Measurements from ENCODE around the gene PAPPA.

The PAPPA gene

DNA sequence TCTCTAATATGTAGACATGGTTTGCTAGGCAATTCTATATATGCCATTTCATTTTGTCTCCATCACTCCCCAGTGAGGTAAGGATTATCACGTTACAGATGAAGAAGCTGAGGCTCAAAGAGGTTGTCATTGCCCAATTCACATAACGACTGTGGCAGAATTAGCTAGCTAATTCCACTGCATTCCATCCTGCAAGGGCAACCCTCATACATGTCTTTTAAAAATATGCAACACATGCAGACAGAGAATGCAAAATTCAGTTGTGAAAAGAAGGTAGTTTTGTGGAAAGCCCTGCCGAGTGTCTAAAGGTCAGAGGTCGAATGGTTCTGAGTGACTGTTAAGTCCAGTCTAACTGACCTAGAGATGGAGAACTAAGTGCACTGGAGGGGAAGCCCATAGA is 219.2 kb downstream of the PAPPA start:
- no CpG with 5 or more reads among the region's 4 CpGs for WGBS (ENCODE audit: insufficient coverage, insufficient read length)
- H3K36me3 ChIP-seq (ENCODE audit: control insufficient read depth, insufficient read depth, low read length): no peaks in the 10 kb centered on the region

DNA sequence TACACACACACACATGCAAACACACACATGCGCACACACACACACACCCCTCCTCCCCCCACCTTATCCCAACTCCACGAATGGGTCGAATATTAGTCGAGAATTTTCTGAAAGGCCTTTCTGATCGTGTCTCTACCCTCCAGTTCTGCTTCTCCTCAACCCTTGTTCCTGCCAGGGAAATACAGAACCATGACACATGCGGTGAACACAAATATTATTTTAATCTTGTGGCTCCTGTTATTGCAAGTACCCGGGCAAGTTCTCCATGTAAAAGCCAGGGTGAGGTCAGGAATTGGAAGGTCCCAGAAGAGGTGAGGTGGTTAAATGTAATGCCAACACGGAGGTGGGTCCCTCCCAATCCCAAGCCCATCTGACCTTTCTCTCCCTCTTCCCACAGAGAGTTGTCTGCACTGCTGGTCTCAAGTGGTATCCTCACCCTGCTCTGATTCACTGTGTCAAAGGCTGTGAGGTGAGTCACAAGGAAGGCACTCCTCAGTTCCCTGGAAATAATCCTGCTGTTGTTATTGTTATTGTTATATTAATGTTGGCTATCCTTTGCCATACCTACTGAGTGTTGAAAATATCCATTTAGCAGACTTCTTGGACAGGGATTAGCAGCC is 223.7 kb downstream of the PAPPA start:
- no peak overlapping the region for H3K4me3 ChIP-seq (ENCODE audit: low read length)
- no CpG with 5 or more reads among the region's 8 CpGs for WGBS (ENCODE audit: insufficient coverage, insufficient read length)
- H3K9me3 ChIP-seq (ENCODE audit: control insufficient read depth, insufficient read depth, low read length): no peaks in the 10 kb centered on the region
- H3K36me3 ChIP-seq (ENCODE audit: control insufficient read depth, insufficient read depth, low read length): no peaks in the 10 kb centered on the region
- no peaks in the 10 kb centered on the region for H3K4me1 ChIP-seq (ENCODE audit: control insufficient read depth, insufficient read depth, low read length)
- no peak for DNase-seq (ENCODE audit: low read depth, low spot score)
- H3K27me3 ChIP-seq (ENCODE audit: control insufficient read depth, insufficient read depth, low read length): no peaks in the 10 kb centered on the region
- H3K27ac ChIP-seq (ENCODE audit: low read length): no peak overlapping the region

More for the DNA sequence above, 219.2 kb downstream of the PAPPA start:
- H3K4me3 ChIP-seq (ENCODE audit: low read length): no peak overlapping the region
- no peaks in the 10 kb centered on the region for H3K27me3 ChIP-seq (ENCODE audit: control insufficient read depth, insufficient read depth, low read length)
- no peaks in the 10 kb centered on the region for H3K9me3 ChIP-seq (ENCODE audit: control insufficient read depth, insufficient read depth, low read length)
- H3K4me1 ChIP-seq (ENCODE audit: control insufficient read depth, insufficient read depth, low read length): no peaks in the 10 kb centered on the region
- H3K27ac ChIP-seq (ENCODE audit: low read length): no peak overlapping the region
- no peak for DNase-seq (ENCODE audit: low read depth, low spot score)

DNA sequence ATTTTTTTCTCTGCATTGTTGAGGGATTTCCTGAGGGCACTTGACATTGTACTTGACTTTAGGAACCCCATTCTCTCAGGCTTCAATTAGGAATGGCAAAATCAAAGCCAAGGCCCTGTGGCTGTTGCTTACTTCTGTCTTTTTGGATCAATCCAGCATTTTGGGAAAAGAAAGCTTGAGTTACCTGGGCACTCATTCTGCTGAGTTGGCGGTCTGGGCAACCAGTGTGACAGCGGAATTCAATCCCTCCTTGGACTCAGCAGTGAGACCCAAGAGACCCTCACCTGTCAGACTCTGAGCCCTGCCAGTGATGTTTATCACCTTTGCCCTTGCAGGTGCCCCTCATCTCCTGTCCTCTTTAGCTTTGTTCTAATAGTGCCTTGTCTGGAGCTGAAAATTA is 225.3 kb downstream of the PAPPA start:
- Histone ChIP-seq H3K36me3 (ENCODE audit: control insufficient read depth, insufficient read depth, low read length) (no peaks in the 10 kb centered on the region), H3K4me1 (ENCODE audit: control insufficient read depth, insufficient read depth, low read length) (no peaks in the 10 kb centered on the region), H3K9me3 (ENCODE audit: control insufficient read depth, insufficient read depth, low read length) (no peaks in the 10 kb centered on the region), H3K27me3 (ENCODE audit: control insufficient read depth, insufficient read depth, low read length) (no peaks in the 10 kb centered on the region), H3K4me3 (ENCODE audit: low read length) (no peak overlapping the region), H3K27ac (ENCODE audit: low read length) (no peak overlapping the region)
- DNase-seq (ENCODE audit: low read depth, low spot score): no peak
- WGBS (ENCODE audit: insufficient coverage, insufficient read length): no CpG with 5 or more reads among the region's 2 CpGs

DNA sequence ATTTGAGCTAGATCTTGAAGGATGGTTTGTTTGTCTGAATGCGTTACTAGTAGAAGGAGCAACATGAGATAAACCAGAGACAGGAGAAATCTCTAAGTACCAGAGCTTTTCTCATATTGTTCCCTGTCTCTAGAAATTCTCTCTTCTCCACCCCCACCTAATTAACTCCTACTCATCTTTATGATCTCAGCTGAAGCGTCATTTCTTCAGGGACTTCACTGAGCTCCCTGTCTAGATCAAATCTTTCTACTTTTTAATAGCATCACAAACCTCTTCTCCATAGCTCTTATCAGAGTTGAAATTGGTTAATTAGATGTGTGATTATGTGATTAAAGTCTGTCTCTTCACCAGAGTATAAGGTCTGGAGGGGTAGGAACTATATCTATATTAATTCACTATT is 226.2 kb downstream of the PAPPA start:
- Histone ChIP-seq H3K4me3 (ENCODE audit: low read length) (no peak overlapping the region), H3K9me3 (ENCODE audit: control insufficient read depth, insufficient read depth, low read length) (no peaks in the 10 kb centered on the region), H3K36me3 (ENCODE audit: control insufficient read depth, insufficient read depth, low read length) (no peaks in the 10 kb centered on the region), H3K27ac (ENCODE audit: low read length) (no peak overlapping the region), H3K4me1 (ENCODE audit: control insufficient read depth, insufficient read depth, low read length) (no peaks in the 10 kb centered on the region), H3K27me3 (ENCODE audit: control insufficient read depth, insufficient read depth, low read length) (no peaks in the 10 kb centered on the region)
- WGBS (ENCODE audit: insufficient coverage, insufficient read length): no CpG with 5 or more reads among the region's 2 CpGs
- no peak for DNase-seq (ENCODE audit: low read depth, low spot score)

DNA sequence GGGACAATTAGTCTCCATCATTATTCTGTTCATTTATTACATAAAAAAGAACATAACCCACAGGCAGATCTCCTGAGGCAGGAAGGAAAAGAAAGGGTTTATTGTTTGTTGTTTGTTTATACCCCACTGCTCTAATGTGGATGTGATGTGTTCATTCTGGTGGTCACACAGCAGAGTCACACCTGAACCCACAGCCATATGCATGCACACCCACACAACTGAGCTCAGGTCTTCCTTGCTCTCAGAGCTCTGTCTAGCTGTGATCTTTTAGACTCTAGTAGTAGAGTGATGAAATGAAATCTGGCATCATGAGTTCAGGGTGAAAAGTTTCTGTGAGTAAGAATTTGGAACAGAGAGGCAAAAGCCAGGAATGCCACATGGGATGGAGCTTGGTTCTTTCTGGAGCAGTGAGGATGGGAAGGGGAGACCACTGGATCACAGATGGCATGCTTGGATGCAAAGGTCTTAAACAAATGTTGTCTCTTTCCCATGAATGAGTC is 227.0 kb downstream of the PAPPA start:
- Histone ChIP-seq H3K36me3 (ENCODE audit: control insufficient read depth, insufficient read depth, low read length) (no peaks in the 10 kb centered on the region), H3K4me3 (ENCODE audit: low read length) (no peak overlapping the region), H3K27me3 (ENCODE audit: control insufficient read depth, insufficient read depth, low read length) (no peaks in the 10 kb centered on the region), H3K4me1 (ENCODE audit: control insufficient read depth, insufficient read depth, low read length) (no peaks in the 10 kb centered on the region), H3K27ac (ENCODE audit: low read length) (no peak overlapping the region), H3K9me3 (ENCODE audit: control insufficient read depth, insufficient read depth, low read length) (no peaks in the 10 kb centered on the region)
- DNase-seq (ENCODE audit: low read depth, low spot score): no peak

DNA sequence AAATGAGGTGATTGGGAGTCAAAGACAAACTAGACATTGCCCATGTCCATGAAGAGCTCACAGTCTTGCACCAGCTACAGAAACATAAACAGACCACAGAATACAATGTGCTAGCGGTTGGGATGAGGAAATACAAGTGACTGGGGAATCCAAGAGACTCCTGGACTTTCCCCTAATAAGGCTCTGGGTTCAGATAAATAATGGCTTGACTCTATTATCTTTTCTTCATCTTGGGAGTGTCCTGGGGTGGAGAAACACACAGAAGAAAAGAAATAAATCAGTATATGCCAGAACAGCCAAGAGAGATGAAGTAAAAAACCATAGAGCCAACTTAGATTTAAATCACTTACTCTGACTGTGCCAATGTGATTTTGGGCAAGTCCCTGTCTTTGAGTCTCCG is 227.8 kb downstream of the PAPPA start:
- no peak overlapping the region for H3K4me3 ChIP-seq (ENCODE audit: low read length)
- WGBS (ENCODE audit: insufficient coverage, insufficient read length): no CpG with 5 or more reads among the region's 2 CpGs
- H3K36me3 ChIP-seq (ENCODE audit: control insufficient read depth, insufficient read depth, low read length): no peaks in the 10 kb centered on the region
- H3K27ac ChIP-seq (ENCODE audit: low read length): no peak overlapping the region
- no peaks in the 10 kb centered on the region for H3K4me1 ChIP-seq (ENCODE audit: control insufficient read depth, insufficient read depth, low read length)
- no peak for DNase-seq (ENCODE audit: low read depth, low spot score)
- no peaks in the 10 kb centered on the region for H3K27me3 ChIP-seq (ENCODE audit: control insufficient read depth, insufficient read depth, low read length)
- no peaks in the 10 kb centered on the region for H3K9me3 ChIP-seq (ENCODE audit: control insufficient read depth, insufficient read depth, low read length)

DNA sequence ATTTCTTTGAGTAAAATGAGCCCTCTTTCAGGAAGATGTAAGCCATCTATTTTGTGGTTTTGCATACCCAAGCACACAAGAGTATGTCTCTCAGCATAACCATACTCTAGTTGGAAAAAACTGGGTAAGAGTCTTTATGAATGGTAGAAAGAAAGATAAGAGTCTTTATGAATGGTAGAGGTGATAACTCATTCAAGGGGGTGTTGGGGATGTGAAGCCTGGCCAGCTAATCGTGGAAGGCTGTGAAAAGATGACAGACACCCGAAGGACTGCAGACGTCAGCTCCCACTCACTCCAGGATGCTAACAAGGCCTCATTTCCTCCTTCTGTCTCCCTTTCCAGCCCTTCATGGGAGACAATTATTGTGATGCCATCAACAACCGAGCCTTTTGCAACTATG is 228.5 kb downstream of the PAPPA start:
- Histone ChIP-seq H3K27ac (ENCODE audit: low read length) (no peak overlapping the region), H3K9me3 (ENCODE audit: control insufficient read depth, insufficient read depth, low read length) (no peaks in the 10 kb centered on the region), H3K27me3 (ENCODE audit: control insufficient read depth, insufficient read depth, low read length) (no peaks in the 10 kb centered on the region), H3K36me3 (ENCODE audit: control insufficient read depth, insufficient read depth, low read length) (no peaks in the 10 kb centered on the region), H3K4me1 (ENCODE audit: control insufficient read depth, insufficient read depth, low read length) (no peaks in the 10 kb centered on the region), H3K4me3 (ENCODE audit: low read length) (no peak overlapping the region)
- no peak for DNase-seq (ENCODE audit: low read depth, low spot score)
- no CpG with 5 or more reads among the region's 4 CpGs for WGBS (ENCODE audit: insufficient coverage, insufficient read length)

DNA sequence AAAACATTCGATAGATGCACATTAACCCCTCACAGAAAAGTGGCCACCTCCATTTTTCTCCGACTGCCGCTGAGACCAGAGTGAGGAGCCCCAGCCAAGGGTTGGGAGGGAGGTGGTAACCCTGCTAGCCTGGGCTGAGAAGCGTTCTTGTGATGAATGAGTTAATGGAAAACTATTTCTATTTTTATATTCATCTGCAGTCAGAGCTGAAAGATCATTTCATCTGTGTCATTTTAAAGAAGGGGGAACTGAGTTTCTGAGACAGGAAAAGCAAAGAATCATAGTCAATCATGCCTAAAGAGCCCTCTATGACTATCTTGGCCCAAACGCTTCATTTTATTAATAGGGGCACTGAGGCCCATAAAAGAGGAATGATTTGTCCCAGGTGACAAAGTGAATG is 229.5 kb downstream of the PAPPA start:
- no peak overlapping the region for H3K27ac ChIP-seq (ENCODE audit: low read length)
- no CpG with 5 or more reads among the region's 5 CpGs for WGBS (ENCODE audit: insufficient coverage, insufficient read length)
- H3K4me3 ChIP-seq (ENCODE audit: low read length): no peak overlapping the region
- no peaks in the 10 kb centered on the region for H3K27me3 ChIP-seq (ENCODE audit: control insufficient read depth, insufficient read depth, low read length)
- H3K36me3 ChIP-seq (ENCODE audit: control insufficient read depth, insufficient read depth, low read length): no peaks in the 10 kb centered on the region
- H3K4me1 ChIP-seq (ENCODE audit: control insufficient read depth, insufficient read depth, low read length): no peaks in the 10 kb centered on the region
- no peaks in the 10 kb centered on the region for H3K9me3 ChIP-seq (ENCODE audit: control insufficient read depth, insufficient read depth, low read length)
- no peak for DNase-seq (ENCODE audit: low read depth, low spot score)

DNA sequence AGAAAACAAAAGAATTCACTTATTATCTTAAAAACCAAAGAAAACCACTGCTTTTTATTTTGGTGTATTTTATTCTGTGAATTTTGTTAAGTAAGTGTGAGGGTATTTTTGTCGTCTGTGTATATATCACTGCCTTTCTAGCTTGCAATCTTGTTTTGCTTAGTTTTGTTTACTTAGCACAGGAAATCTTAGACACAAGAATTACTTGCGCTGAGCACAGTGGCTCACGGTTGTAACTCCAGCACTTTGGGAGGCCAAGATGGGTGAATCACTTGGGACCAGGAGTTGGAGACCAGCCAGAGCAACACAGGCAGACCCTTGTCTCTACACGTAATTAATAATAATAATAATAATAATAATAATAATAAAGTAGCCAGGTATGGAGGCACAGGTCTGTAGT is 230.3 kb downstream of the PAPPA start:
- DNase-seq (ENCODE audit: low read depth, low spot score): no peak

DNA sequence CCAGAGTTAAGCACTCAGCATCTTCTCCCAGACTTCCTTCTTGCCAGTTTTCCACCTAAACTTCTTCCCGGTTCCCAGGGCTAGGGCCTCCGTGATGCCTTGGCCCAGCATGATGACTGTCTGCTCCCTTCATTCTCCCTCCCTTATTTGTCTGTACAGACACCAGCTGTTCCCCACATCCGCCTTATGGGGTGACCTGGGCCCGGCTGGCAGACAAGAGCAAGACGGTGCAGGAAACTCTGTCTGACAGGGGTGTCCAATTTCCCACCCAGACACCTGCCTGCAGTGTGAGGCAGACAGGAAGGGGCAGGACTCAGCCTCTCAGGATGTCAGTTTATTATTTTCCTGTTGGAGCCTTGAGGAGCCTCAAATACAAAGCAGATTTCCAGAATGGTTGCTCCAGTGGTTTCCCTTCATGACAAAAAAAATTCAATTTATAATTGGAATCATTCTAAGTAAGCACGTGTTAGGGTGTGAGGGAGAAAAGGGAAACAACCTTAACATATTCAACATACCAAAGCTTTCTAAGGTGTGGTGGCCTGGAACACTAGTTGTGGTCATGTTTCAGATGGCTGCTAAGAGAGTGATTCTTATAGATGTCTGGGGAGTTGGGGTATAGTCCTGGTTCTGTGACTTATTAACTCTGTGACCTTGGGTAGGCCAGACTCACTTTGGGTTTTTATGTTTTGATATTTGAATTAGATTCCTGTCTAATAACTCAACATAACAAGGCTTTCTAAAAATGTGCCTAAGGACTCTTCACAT is 234.5 kb downstream of the PAPPA start:
- DNase-seq (ENCODE audit: low read depth, low spot score): no peak
- Histone ChIP-seq H3K4me1 (ENCODE audit: control insufficient read depth, insufficient read depth, low read length) (no peaks in the 10 kb centered on the region), H3K9me3 (ENCODE audit: control insufficient read depth, insufficient read depth, low read length) (no peaks in the 10 kb centered on the region), H3K36me3 (ENCODE audit: control insufficient read depth, insufficient read depth, low read length) (no peaks in the 10 kb centered on the region), H3K4me3 (ENCODE audit: low read length) (no peak overlapping the region), H3K27ac (ENCODE audit: low read length) (no peak overlapping the region), H3K27me3 (ENCODE audit: control insufficient read depth, insufficient read depth, low read length) (no peaks in the 10 kb centered on the region)
- no CpG with 5 or more reads among the region's 6 CpGs for WGBS (ENCODE audit: insufficient coverage, insufficient read length)

More for the DNA sequence above, 230.3 kb downstream of the PAPPA start:
- no CpG with 5 or more reads among the region's 4 CpGs for WGBS (ENCODE audit: insufficient coverage, insufficient read length)
- H3K27ac ChIP-seq (ENCODE audit: low read length): no peak overlapping the region
- H3K4me1 ChIP-seq (ENCODE audit: control insufficient read depth, insufficient read depth, low read length): no peaks in the 10 kb centered on the region
- no peaks in the 10 kb centered on the region for H3K36me3 ChIP-seq (ENCODE audit: control insufficient read depth, insufficient read depth, low read length)
- no peaks in the 10 kb centered on the region for H3K27me3 ChIP-seq (ENCODE audit: control insufficient read depth, insufficient read depth, low read length)
- H3K9me3 ChIP-seq (ENCODE audit: control insufficient read depth, insufficient read depth, low read length): no peaks in the 10 kb centered on the region
- H3K4me3 ChIP-seq (ENCODE audit: low read length): no peak overlapping the region

Measured in iPS DF 6.9 (cell line).